Measurements from ENCODE around the gene DDIAS. TPM values are rescaled to one million over a fixed set of nuclear protein-coding genes. Genes with fewer than 3 reads are reported as not detected.

Gene DDIAS
- polyA plus RNA-seq, 1 donor from 2014 or later: 0.26 TPM

DNA sequence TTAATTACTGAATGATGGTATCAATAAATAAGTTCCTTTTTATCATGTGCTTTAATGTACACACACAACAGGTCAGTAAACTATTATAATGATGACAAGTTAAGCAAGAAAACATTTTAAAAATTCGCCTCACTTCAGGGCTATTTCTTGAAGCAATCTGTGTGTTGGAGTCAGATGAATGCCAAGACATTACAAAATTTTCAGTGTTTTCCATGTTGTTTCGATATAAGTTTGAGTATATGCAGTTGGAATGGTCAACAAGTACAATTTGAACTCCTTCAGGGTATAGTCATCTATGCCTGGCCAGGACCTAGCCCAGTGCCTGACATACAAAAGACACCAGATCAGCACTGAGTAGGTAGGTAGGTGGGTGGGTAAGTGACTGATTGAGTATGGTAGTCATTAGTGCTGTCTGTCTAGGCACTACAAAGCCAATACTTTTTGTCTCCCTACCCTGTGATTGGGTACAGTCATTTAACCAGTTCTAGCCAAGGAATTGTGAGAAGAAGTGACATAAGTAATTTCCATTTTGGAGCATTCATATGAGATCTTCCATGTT is 8.8 kb upstream of the DDIAS start:
- no peak overlapping the region for H3K4me2 ChIP-seq (ENCODE audit: low read length)
- TF ChIP-seq RAD21 (conservative IDR thresholded peaks at IDR 0.05) (no peak), MXI1 (conservative IDR thresholded peaks at IDR 0.05; ENCODE audit: poor library complexity, severe bottlenecking) (no peak), EZH2 (IDR thresholded peaks at IDR 0.05; ENCODE audit: borderline replicate concordance, insufficient read depth, low read length, poor library complexity, severe bottlenecking) (no peak), TAF1 (IDR thresholded peaks at IDR 0.05; ENCODE audit: low read depth) (no peak), EP300 (conservative IDR thresholded peaks at IDR 0.05; ENCODE audit: poor library complexity, severe bottlenecking) (no peak), POLR2AphosphoS5 (IDR thresholded peaks at IDR 0.05) (no peak), SMC3 (conservative IDR thresholded peaks at IDR 0.05; ENCODE audit: poor library complexity) (no peak)
- TF ChIP-seq, protein P1, sequence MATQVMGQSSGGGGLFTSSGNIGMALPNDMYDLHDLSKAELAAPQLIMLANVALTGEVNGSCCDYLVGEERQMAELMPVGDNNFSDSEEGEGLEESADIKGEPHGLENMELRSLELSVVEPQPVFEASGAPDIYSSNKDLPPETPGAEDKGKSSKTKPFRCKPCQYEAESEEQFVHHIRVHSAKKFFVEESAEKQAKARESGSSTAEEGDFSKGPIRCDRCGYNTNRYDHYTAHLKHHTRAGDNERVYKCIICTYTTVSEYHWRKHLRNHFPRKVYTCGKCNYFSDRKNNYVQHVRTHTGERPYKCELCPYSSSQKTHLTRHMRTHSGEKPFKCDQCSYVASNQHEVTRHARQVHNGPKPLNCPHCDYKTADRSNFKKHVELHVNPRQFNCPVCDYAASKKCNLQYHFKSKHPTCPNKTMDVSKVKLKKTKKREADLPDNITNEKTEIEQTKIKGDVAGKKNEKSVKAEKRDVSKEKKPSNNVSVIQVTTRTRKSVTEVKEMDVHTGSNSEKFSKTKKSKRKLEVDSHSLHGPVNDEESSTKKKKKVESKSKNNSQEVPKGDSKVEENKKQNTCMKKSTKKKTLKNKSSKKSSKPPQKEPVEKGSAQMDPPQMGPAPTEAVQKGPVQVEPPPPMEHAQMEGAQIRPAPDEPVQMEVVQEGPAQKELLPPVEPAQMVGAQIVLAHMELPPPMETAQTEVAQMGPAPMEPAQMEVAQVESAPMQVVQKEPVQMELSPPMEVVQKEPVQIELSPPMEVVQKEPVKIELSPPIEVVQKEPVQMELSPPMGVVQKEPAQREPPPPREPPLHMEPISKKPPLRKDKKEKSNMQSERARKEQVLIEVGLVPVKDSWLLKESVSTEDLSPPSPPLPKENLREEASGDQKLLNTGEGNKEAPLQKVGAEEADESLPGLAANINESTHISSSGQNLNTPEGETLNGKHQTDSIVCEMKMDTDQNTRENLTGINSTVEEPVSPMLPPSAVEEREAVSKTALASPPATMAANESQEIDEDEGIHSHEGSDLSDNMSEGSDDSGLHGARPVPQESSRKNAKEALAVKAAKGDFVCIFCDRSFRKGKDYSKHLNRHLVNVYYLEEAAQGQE (IDR thresholded peaks at IDR 0.05; ENCODE audit: borderline replicate concordance): no peak
- TF ChIP-seq, protein P2, sequence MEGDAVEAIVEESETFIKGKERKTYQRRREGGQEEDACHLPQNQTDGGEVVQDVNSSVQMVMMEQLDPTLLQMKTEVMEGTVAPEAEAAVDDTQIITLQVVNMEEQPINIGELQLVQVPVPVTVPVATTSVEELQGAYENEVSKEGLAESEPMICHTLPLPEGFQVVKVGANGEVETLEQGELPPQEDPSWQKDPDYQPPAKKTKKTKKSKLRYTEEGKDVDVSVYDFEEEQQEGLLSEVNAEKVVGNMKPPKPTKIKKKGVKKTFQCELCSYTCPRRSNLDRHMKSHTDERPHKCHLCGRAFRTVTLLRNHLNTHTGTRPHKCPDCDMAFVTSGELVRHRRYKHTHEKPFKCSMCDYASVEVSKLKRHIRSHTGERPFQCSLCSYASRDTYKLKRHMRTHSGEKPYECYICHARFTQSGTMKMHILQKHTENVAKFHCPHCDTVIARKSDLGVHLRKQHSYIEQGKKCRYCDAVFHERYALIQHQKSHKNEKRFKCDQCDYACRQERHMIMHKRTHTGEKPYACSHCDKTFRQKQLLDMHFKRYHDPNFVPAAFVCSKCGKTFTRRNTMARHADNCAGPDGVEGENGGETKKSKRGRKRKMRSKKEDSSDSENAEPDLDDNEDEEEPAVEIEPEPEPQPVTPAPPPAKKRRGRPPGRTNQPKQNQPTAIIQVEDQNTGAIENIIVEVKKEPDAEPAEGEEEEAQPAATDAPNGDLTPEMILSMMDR (IDR thresholded peaks at IDR 0.05; ENCODE audit: poor library complexity, severe bottlenecking): no peak
- H3K9me3 ChIP-seq (ENCODE audit: low read length): no peaks in the 10 kb centered on the region
- no peaks in the 10 kb centered on the region for H4K20me1 ChIP-seq (ENCODE audit: insufficient read depth)
- H3K79me2 ChIP-seq (replicated peaks; ENCODE audit: insufficient read depth, low read length): no peaks in the 10 kb centered on the region
- H3K27ac ChIP-seq (ENCODE audit: low read length): no peak overlapping the region
- H3K9me2 ChIP-seq (ENCODE audit: insufficient read depth, low read length): no peaks in the 10 kb centered on the region
- H2AFZ ChIP-seq (ENCODE audit: low read depth, low read length): no peak overlapping the region
- H3K9ac ChIP-seq (ENCODE audit: low read length): no peak overlapping the region
- H3F3A ChIP-seq (ENCODE audit: insufficient read depth, low read length, poor library complexity, severe bottlenecking): no peaks in the 10 kb centered on the region
- H3K4me3 ChIP-seq (ENCODE audit: low read length): no peak overlapping the region
- no peaks in the 10 kb centered on the region for H3K27me3 ChIP-seq (ENCODE audit: insufficient read depth, low read depth, low read length)
- H3K36me3 ChIP-seq (ENCODE audit: insufficient read depth, low read length): no peaks in the 10 kb centered on the region

- Histone ChIP-seq H4K20me1 (ENCODE audit: insufficient read depth) (no peaks in the 10 kb centered on the region), H3K27me3 (ENCODE audit: insufficient read depth, low read depth, low read length) (no peaks in the 10 kb centered on the region), H3K36me3 (ENCODE audit: insufficient read depth, low read length) (no peaks in the 10 kb centered on the region), H2AFZ (ENCODE audit: low read depth, low read length) (no peak overlapping the region), H3K4me2 (ENCODE audit: low read length) (no peak overlapping the region), H3K9me2 (ENCODE audit: insufficient read depth, low read length) (no peaks in the 10 kb centered on the region), H3K9ac (ENCODE audit: low read length) (no peak overlapping the region), H3K9me3 (ENCODE audit: low read length) (no peaks in the 10 kb centered on the region), H3K4me3 (ENCODE audit: low read length) (no peak overlapping the region), H3K27ac (ENCODE audit: low read length) (no peak overlapping the region), H3K79me2 (replicated peaks; ENCODE audit: insufficient read depth, low read length) (peaks cover 5% of the 10 kb centered on the region), H3F3A (ENCODE audit: insufficient read depth, low read length, poor library complexity, severe bottlenecking) (no peaks in the 10 kb centered on the region)
- TF ChIP-seq TAF1 (IDR thresholded peaks at IDR 0.05; ENCODE audit: low read depth): no peak
- TF ChIP-seq, protein P2 (IDR thresholded peaks at IDR 0.05; ENCODE audit: poor library complexity, severe bottlenecking): no peak
- no peak for TF ChIP-seq RAD21 (conservative IDR thresholded peaks at IDR 0.05)
- TF ChIP-seq EZH2 (IDR thresholded peaks at IDR 0.05; ENCODE audit: borderline replicate concordance, insufficient read depth, low read length, poor library complexity, severe bottlenecking): no peak
- no peak for TF ChIP-seq SMC3 (conservative IDR thresholded peaks at IDR 0.05; ENCODE audit: poor library complexity)
- TF ChIP-seq, protein P1 (IDR thresholded peaks at IDR 0.05; ENCODE audit: borderline replicate concordance): no peak
- no peak for TF ChIP-seq EP300 (conservative IDR thresholded peaks at IDR 0.05; ENCODE audit: poor library complexity, severe bottlenecking)
- TF ChIP-seq MXI1 (conservative IDR thresholded peaks at IDR 0.05; ENCODE audit: poor library complexity, severe bottlenecking): no peak
- no peak for TF ChIP-seq POLR2AphosphoS5 (IDR thresholded peaks at IDR 0.05)
Observed at GRCh38 chr11:82895437-82896091, 6.0 kb upstream of the DDIAS start.

All from neural cell (in vitro differentiated cells).